GM21528 (cell line): ENCODE data around the gene OBP2A.
"Not testable (repeated sequence)": the region's sequence is repeated elsewhere in the genome, so short reads cannot be mapped to it uniquely, and the experiment has no call there.

ENCODE experiments used
- ATAC-seq: cut with Tn5 transposase; IDR thresholded peaks from one replicate; pipeline ENCODE4 v1.9.1; 2021; ENCODE audit warnings: mild to moderate bottlenecking, moderate library complexity; ENCODE audit not compliant: unreplicated experiment, low FRiP score

Gene OBP2A

GRCh38 chr9:135526089-135526729 lies 19.7 kb upstream of the OBP2A start:
- no peak for ATAC-seq

GRCh38 chr9:135526730-135527571 lies 19.0 kb upstream of the OBP2A start:
- ATAC-seq: no peak

GRCh38 chr9:135528842-135529435 lies 17.0 kb upstream of the OBP2A start:
- ATAC-seq: not testable (repeated sequence)

GRCh38 chr9:135530146-135530545 lies 15.8 kb upstream of the OBP2A start:
- ATAC-seq: no peak

- ATAC-seq: no peak
These were observed 14.8 kb upstream of the OBP2A start for GRCh38 chr9:135531096-135531495.

- no peak for ATAC-seq
These were observed 12.8 kb upstream of the OBP2A start for GRCh38 chr9:135533113-135533512.

GRCh38 chr9:135533674-135534073 lies 12.3 kb upstream of the OBP2A start:
- ATAC-seq: no peak

- ATAC-seq: not testable (repeated sequence)
These were observed 11.7 kb upstream of the OBP2A start for GRCh38 chr9:135534192-135534711.

GRCh38 chr9:135534826-135535225 lies 11.1 kb upstream of the OBP2A start:
- ATAC-seq: not testable (repeated sequence)

- ATAC-seq: not testable (repeated sequence)
These were observed 10.3 kb upstream of the OBP2A start for GRCh38 chr9:135535631-135536030.

GRCh38 chr9:135536216-135536615 lies 9.7 kb upstream of the OBP2A start:
- no peak for ATAC-seq

GRCh38 chr9:135543262-135543894 lies 2.5 kb upstream of the OBP2A start:
- ATAC-seq: not testable (repeated sequence)

GRCh38 chr9:135544981-135545635 lies 818 bp upstream of the OBP2A start:
- ATAC-seq: no peak

- ATAC-seq: not testable (repeated sequence)
These were observed 1.1 kb downstream of the OBP2A start for GRCh38 chr9:135546792-135547617.

GRCh38 chr9:135547756-135548736 lies 2.1 kb downstream of the OBP2A start:
- no peak for ATAC-seq

GRCh38 chr9:135549478-135550343 lies 3.8 kb downstream of the OBP2A start:
- ATAC-seq: not testable (repeated sequence)

- no peak for ATAC-seq
These were observed 4.5 kb downstream of the OBP2A start for GRCh38 chr9:135550344-135550918.
